Measurements from ENCODE around the gene MARCHF3.
"Not testable (repeated sequence)": the region's sequence is repeated elsewhere in the genome, so short reads cannot be mapped to it uniquely, and the experiment has no call there.

MARCHF3 gene

DNA sequence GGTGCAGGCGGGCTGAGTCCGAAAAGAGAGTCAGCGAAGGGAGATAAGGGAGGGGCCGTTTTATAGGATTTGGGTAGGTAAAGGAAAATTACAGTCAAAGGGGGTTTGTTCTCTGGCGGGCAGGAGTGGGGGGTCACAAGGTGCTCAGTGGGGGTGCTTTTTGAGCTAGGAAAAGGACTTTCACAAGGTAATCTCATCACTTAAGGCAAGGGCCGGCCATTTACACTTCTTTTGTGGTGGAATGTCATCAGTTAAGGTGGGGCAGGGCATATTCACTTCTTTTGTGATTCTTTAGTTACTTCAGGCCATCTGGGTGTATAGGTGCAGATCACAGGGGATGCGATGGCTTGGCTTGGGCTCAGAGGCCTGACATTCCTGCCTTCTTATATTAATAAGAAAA is 191.0 kb downstream of the MARCHF3 start:
- DNase-seq, result not testable (repeated sequence)

DNA sequence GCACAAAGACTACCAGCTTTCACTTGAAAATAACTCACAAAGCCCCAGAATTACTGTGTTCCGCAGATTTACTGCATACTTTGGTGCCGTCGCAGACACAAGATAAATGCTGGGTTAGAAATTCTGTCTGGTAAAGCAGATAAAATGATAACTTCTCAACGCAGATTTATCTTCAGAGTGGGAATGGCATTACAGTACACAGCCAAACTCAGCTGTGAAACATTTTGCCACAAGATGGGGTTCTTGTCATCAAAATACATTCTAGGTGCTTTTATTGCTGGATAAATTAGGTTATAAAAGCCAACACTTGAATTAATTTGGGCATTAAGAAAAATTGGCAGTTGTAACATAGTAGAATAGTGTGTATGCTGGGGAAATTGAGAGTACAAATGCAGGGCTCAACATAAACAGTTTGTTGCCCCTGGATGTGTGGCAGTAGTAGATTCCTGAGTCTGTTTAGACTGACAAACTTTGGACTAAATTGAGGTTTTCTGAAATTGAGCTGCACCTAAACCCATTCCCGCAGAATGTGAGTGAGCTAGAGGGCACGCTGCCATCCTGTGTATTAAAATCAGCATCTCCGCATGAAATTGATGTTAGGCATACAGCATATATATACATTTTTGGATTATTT is 192.3 kb downstream of the MARCHF3 start:
- DNase-seq, result no peak

DNA sequence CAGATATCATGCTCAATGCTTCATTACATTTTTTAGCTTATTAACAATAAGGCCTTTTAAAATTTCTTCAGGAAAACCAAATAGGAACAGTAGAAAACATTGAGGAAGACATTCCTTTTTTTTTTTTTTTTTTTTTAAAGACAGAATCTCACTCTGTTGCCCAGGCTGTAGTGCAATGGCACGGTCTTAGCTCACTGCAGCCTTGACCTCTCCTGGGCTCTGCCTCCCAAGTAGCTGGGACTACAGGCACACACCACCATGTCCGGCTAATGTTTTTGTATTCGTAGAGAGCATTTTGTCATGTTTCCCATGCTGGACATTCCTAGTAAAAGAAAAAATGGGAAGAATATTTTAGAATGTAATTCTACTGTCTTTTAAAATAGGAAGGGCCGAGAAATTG is 193.1 kb downstream of the MARCHF3 start:
- DNase-seq, result no peak

DNA sequence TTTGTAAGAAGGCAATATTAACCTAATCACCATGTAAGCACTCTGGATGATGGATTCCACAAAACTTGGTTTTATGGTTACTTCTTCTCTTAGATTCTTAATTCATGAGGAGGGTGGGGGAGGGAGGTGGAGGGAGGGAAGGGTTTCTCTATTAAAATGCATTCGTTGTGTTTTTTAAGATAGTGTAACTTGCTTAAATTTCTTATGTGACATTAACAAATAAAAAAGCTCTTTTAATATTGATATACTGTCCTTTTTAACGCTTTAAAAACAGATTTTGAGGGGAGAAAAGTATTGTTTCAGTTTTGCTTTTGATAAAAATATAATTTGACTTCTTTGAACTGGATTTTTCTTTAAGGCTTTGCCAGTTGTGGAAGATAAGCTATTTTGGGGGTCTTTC is 193.6 kb downstream of the MARCHF3 start:
- DNase-seq, result no peak

DNA sequence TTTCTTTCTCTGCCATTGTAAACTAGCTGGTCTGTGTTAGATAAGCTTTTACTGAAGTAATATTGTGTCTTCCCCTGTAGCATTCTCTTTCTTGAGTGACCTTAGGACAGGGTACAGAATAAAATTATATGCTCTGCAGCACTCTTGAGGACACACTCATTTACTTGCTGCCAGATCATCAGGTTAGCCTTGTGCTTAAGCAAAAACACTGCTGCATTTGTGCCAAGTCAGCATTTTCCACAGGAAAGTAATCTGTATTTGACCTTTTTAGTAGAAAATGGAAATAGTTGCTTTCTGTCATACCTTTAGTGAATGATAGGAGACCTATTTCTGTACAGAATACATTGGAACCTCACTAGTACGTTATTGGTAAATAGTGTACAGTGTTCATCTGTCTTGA is 199.2 kb downstream of the MARCHF3 start:
- DNase-seq, result no peak

DNA sequence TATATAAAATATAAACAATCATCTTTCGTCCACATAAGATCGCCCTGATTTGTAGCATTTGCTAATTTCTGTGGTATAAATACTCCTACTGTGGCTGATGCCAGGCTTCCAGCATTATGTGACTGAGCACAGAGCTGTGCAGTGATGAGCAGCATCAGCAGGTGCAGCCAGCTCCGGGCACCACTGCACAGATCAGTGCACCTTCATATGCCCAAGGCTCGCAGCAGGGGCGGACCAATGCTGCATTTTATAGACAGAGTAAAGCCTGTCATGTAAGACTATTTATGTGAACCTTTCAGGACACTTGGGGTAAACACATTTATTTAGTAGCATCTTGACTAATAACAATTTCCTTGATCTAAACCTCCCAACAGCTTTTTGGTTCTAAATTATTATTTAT is 200.3 kb downstream of the MARCHF3 start:
- DNase-seq, result no peak

DNA sequence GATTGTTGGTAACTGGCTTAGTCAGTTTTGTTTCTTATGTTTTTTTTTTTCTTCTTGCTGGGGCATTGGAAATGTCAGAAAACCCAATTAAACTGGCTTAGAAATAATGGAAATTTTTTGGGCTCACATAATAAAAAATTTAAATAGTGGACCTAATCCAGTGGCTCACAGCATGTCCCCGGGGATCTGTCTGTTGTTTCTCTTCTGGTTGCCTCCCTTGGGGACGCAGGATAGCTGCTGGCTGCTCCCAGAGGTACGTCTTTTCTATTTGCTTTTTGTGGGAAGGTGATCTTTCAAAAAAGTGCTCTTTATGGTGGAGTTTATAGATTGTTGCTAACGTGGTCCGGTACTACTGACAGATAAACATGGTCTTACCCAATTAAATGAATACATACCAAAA is 201.3 kb downstream of the MARCHF3 start:
- DNase-seq, result no peak

DNA sequence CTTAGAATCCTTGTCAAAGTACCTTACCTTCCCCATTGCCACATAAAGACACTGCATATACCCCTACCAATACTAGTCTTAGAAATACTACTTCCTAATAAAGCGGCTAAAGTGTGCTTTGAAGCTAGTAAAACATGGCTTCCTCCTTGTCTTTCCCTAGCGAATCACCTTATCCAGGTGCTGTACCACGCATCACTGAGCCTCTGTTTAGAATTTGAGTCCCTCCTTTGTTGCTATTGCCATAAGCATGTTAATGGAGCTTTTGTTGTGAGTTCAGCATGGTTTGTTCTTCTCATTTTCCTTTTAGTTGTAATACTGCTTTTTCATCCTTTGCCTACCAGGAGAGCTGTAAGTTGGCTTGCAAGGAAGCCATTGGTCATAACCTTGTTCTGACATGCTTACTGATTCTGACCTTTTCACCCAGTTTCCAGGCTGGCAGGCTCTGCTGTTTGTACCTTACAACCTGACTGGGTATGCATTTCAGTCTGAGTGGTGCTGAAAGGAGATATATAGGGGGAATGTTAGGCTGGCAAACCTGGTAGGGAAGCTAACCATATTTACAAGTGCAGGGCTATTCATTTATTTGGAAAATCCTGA is 203.6 kb downstream of the MARCHF3 start:
- no peak for DNase-seq

DNA sequence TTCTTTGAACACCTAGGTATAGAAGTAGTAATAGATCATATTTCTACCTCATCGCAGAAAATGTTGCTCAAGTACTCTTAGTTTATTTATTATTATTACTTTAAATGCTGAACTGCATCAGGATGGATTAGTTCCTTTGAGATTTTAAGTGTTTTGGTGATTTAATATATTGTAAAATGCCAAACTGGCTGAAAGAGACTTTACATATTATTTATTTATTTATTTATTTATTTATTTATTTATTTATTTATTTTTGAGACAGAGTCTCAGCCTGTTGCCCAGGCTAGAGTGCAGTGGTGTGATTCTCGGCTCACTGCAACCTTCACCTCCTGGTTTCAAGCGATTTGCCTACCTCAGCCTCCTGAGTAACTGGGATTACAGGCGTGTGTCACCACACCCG is 211.1 kb downstream of the MARCHF3 start:
- no peak for DNase-seq

DNA sequence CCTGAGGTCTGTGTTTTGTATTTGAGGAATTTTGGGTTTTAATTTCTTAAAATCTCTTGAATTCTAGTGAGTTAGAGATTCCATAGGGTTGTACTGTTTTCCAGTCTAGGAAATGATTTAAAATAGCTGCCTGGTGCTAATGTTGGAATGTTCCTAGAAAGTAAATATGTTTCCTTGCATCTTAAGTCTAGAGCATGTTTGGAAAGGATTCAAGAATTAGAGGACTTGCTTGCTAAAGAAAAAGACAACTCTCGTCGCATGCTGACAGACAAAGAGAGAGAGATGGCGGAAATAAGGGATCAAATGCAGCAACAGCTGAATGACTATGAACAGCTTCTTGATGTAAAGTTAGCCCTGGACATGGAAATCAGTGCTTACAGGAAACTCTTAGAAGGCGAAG is 211.6 kb downstream of the MARCHF3 start:
- DNase-seq, result no peak
